ENCODE results near the gene SMAP1. TPM values are rescaled to one million over a fixed set of nuclear protein-coding genes. Genes with fewer than 3 reads are reported as not detected.

The SMAP1 gene
- total RNA-seq, 1 donor from 2014 or later = 40.4 TPM

- H3K27me3 Mint-ChIP-seq (ENCODE audit: unreplicated experiment) = no peaks in the 10 kb centered on the region
- DNase-seq (ENCODE audit: low spot score) = no peak
- no peaks in the 10 kb centered on the region for H3K9me3 Mint-ChIP-seq (ENCODE audit: unreplicated experiment)
- peaks cover 9% of the 10 kb centered on the region for H3K4me1 Mint-ChIP-seq (ENCODE audit: unreplicated experiment)
- no peaks in the 10 kb centered on the region for H3K36me3 Mint-ChIP-seq (ENCODE audit: low read depth, unreplicated experiment)
- H3K27ac Mint-ChIP-seq (ENCODE audit: unreplicated experiment) = no peak overlapping the region
- TF ChIP-seq CTCF (IDR thresholded peaks at IDR 0.05; ENCODE audit: unreplicated experiment) = no peak
- H3K4me3 Mint-ChIP-seq (ENCODE audit: unreplicated experiment) = no peak overlapping the region
These were observed 40.8 kb downstream of the SMAP1 start for GRCh38 chr6:70708448-70708847.

- TF ChIP-seq CTCF (IDR thresholded peaks at IDR 0.05; ENCODE audit: unreplicated experiment) = no peak
- no peaks in the 10 kb centered on the region for H3K9me3 Mint-ChIP-seq (ENCODE audit: unreplicated experiment)
- H3K4me3 Mint-ChIP-seq (ENCODE audit: unreplicated experiment) = no peak overlapping the region
- H3K36me3 Mint-ChIP-seq (ENCODE audit: low read depth, unreplicated experiment) = no peaks in the 10 kb centered on the region
- no peaks in the 10 kb centered on the region for H3K27me3 Mint-ChIP-seq (ENCODE audit: unreplicated experiment)
- no peak for DNase-seq (ENCODE audit: low spot score)
- H3K4me1 Mint-ChIP-seq (ENCODE audit: unreplicated experiment) = peaks cover 5% of the 10 kb centered on the region
- no peak overlapping the region for H3K27ac Mint-ChIP-seq (ENCODE audit: unreplicated experiment)
These were observed 42.1 kb downstream of the SMAP1 start for GRCh38 chr6:70709826-70710225.

GRCh38 chr6:70714716-70715257, 47.1 kb downstream of the SMAP1 start:
- Mint-ChIP-seq H3K4me1 (ENCODE audit: unreplicated experiment) (peaks cover 17% of the 10 kb centered on the region), H3K4me3 (ENCODE audit: unreplicated experiment) (no peak overlapping the region), H3K9me3 (ENCODE audit: unreplicated experiment) (no peaks in the 10 kb centered on the region), H3K36me3 (ENCODE audit: low read depth, unreplicated experiment) (peaks cover 4% of the 10 kb centered on the region), H3K27ac (ENCODE audit: unreplicated experiment) (no peak overlapping the region), H3K27me3 (ENCODE audit: unreplicated experiment) (no peaks in the 10 kb centered on the region)
- no peak for DNase-seq (ENCODE audit: low spot score)
- no peak for TF ChIP-seq CTCF (IDR thresholded peaks at IDR 0.05; ENCODE audit: unreplicated experiment)

- Mint-ChIP-seq H3K4me1 (ENCODE audit: unreplicated experiment) (peaks cover 17% of the 10 kb centered on the region), H3K9me3 (ENCODE audit: unreplicated experiment) (no peaks in the 10 kb centered on the region), H3K27ac (ENCODE audit: unreplicated experiment) (peak overlapping the region; percentile 97), H3K36me3 (ENCODE audit: low read depth, unreplicated experiment) (peaks cover 10% of the 10 kb centered on the region), H3K27me3 (ENCODE audit: unreplicated experiment) (no peaks in the 10 kb centered on the region), H3K4me3 (ENCODE audit: unreplicated experiment) (no peak overlapping the region)
- peak; percentile 4 for DNase-seq (ENCODE audit: low spot score)
- TF ChIP-seq CTCF (IDR thresholded peaks at IDR 0.05; ENCODE audit: unreplicated experiment) = no peak
These were observed 49.5 kb downstream of the SMAP1 start for GRCh38 chr6:70717038-70717801.

- Mint-ChIP-seq H3K27ac (ENCODE audit: unreplicated experiment) (no peak overlapping the region), H3K9me3 (ENCODE audit: unreplicated experiment) (no peaks in the 10 kb centered on the region), H3K4me3 (ENCODE audit: unreplicated experiment) (no peak overlapping the region), H3K4me1 (ENCODE audit: unreplicated experiment) (peaks cover 3% of the 10 kb centered on the region), H3K36me3 (ENCODE audit: low read depth, unreplicated experiment) (peaks cover 6% of the 10 kb centered on the region), H3K27me3 (ENCODE audit: unreplicated experiment) (no peaks in the 10 kb centered on the region)
- no peak for TF ChIP-seq CTCF (IDR thresholded peaks at IDR 0.05; ENCODE audit: unreplicated experiment)
- no peak for DNase-seq (ENCODE audit: low spot score)
These were observed 56.8 kb downstream of the SMAP1 start for GRCh38 chr6:70724524-70724923.
